ENCODE data around the gene DDX20.

DNA sequence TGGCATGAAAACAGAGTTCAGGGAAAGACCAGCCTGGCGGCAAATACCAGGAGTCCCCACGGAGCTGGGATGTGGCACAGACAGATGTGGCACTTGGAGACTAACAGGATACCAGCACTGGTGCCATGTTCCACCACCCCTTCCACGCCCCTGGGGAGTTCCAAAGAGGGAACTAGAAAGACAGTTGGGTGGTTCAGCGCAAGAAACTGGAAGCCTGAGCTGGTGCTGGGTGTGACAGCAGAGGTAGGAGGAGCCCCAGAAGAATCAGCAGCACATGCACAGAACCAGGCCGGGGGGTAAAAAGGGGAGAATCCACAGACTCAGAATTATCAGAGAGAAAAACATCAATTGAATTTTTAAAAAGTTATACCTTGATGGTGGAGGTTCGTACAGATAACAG, 22.4 kb downstream of the DDX20 start:
- TF ChIP-seq TCF12 (IDR thresholded peaks at IDR 0.05; ENCODE audit: low read depth) (no peak), REST (IDR thresholded peaks at IDR 0.05; ENCODE audit: low read depth) (no peak), EP300 (IDR thresholded peaks at IDR 0.05; ENCODE audit: borderline replicate concordance) (no peak), RAD21 (IDR thresholded peaks at IDR 0.05; ENCODE audit: low read depth) (no peak), MAX (IDR thresholded peaks at IDR 0.05) (no peak), CEBPB (IDR thresholded peaks at IDR 0.05) (no peak)
